Uterus (tissue), 2 donors: ENCODE measurements around the gene CTNNAL1.

ENCODE experiments used
- POLR2A ChIP-seq, 2 donors: fragments of 450-650 bp; IDR thresholded peaks; one replicate each; pipeline ENCODE4 v1.6.1; 2016; ENCODE audit warnings: antibody characterized with exemption in 2 of 2, mild to moderate bottlenecking in 1 of 2, moderate library complexity in 1 of 2
- TF ChIP-seq, protein P1 (sequence below), 4 experiments: fragments of 200-600 bp in 2 of 4; fragments of 450-650 bp in 2 of 4; sonication (generic) in 2 of 4; IDR thresholded peaks; one replicate each; pipeline ENCODE4 v1.5.1; 2016 to 2019; ENCODE audit warnings: antibody characterized with exemption in 4 of 4, mild to moderate bottlenecking in 2 of 4, moderate library complexity in 1 of 4

DNA sequence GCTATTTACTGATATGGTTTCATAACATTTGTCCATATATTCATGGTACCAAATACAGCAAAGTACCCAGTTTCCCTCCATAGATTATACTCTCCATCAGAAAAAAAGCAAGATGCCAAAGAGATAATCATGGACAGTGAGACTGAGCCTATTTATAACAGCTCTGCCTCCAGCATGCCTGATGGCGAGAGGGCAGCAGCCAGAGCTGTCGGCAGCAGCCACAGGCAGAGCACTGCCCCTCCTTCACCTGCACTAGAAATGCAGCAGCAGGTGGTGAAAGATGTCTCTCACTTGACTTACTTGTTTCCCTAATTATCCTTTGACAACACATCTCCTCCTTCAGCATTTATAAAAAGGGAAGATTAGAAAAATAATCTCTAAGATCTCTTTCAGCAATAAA, 32.4 kb downstream of the CTNNAL1 start:
- TF ChIP-seq, protein P1, sequence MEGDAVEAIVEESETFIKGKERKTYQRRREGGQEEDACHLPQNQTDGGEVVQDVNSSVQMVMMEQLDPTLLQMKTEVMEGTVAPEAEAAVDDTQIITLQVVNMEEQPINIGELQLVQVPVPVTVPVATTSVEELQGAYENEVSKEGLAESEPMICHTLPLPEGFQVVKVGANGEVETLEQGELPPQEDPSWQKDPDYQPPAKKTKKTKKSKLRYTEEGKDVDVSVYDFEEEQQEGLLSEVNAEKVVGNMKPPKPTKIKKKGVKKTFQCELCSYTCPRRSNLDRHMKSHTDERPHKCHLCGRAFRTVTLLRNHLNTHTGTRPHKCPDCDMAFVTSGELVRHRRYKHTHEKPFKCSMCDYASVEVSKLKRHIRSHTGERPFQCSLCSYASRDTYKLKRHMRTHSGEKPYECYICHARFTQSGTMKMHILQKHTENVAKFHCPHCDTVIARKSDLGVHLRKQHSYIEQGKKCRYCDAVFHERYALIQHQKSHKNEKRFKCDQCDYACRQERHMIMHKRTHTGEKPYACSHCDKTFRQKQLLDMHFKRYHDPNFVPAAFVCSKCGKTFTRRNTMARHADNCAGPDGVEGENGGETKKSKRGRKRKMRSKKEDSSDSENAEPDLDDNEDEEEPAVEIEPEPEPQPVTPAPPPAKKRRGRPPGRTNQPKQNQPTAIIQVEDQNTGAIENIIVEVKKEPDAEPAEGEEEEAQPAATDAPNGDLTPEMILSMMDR (IDR thresholded peaks at IDR 0.05) = no peak
- TF ChIP-seq POLR2A (IDR thresholded peaks at IDR 0.05) = no peak
